ENCODE measurements around the gene LHFPL6.

The LHFPL6 gene

GRCh38 chr13:39296193-39296592 is 306.8 kb downstream of the LHFPL6 start:
- no peak for DNase-seq

Data from GDM1 (cell line).